GM19240 (cell line): ENCODE measurements around the gene ZNF680.
"Not testable (repeated sequence)": the region's sequence is repeated elsewhere in the genome, so short reads cannot be mapped to it uniquely, and the experiment has no call there.

Source experiments
- DNase-seq: peaks from one replicate; pipeline ENCODE4 v3.0.0; 2011; ENCODE audit warnings: low spot score; ENCODE audit not compliant: insufficient read length

Gene ZNF680

GRCh38 chr7:64557601-64558322, 5.1 kb downstream of the ZNF680 start:
- DNase-seq: no peak

GRCh38 chr7:64555046-64555445, 7.8 kb downstream of the ZNF680 start:
- no peak for DNase-seq

- DNase-seq: not testable (repeated sequence)
Observed at GRCh38 chr7:64554188-64554587, 8.7 kb downstream of the ZNF680 start.

GRCh38 chr7:64551375-64552142, 11.3 kb downstream of the ZNF680 start:
- no peak for DNase-seq

GRCh38 chr7:64544010-64544409, 18.9 kb downstream of the ZNF680 start:
- DNase-seq: no peak

GRCh38 chr7:64541438-64542359, 21.2 kb downstream of the ZNF680 start:
- DNase-seq: no peak

- no peak for DNase-seq
Observed at GRCh38 chr7:64533756-64534155, 29.1 kb downstream of the ZNF680 start.

- DNase-seq: no peak
Observed at GRCh38 chr7:64528770-64529169, 34.1 kb downstream of the ZNF680 start.

GRCh38 chr7:64521409-64521984, 41.4 kb downstream of the ZNF680 start:
- DNase-seq: no peak

GRCh38 chr7:64516451-64516850, 46.4 kb downstream of the ZNF680 start:
- DNase-seq: no peak

- no peak for DNase-seq
Observed at GRCh38 chr7:64515781-64516180, 47.1 kb downstream of the ZNF680 start.

- no peak for DNase-seq
Observed at GRCh38 chr7:64515330-64515729, 47.5 kb downstream of the ZNF680 start.

GRCh38 chr7:64509583-64509982, 53.3 kb downstream of the ZNF680 start:
- no peak for DNase-seq

GRCh38 chr7:64504581-64505120, 58.2 kb downstream of the ZNF680 start:
- no peak for DNase-seq

- no peak for DNase-seq
Observed at GRCh38 chr7:64498270-64498669, 64.6 kb downstream of the ZNF680 start.

GRCh38 chr7:64494912-64495461, 67.9 kb downstream of the ZNF680 start:
- no peak for DNase-seq

- DNase-seq: no peak
Observed at GRCh38 chr7:64485623-64486022, 77.2 kb downstream of the ZNF680 start.
